Activated CD4-positive, alpha-beta T cell treated with anti-CD3 and anti-CD28 coated beads for 1 hour (primary cell): ENCODE results near the gene NFRKB.
"Not testable (repeated sequence)": the region's sequence is repeated elsewhere in the genome, so short reads cannot be mapped to it uniquely, and the experiment has no call there.

ENCODE experiments used
- DNase-seq: peaks from one replicate; pipeline ENCODE4 v3.0.0-alpha.2; 2020

Gene NFRKB

GRCh38 chr11:129888451-129888850 lies 6.9 kb downstream of the NFRKB start:
- DNase-seq, result no peak

- no peak for DNase-seq
Measured at GRCh38 chr11:129885381-129885780, 10.0 kb downstream of the NFRKB start.

GRCh38 chr11:129884581-129884980 lies 10.8 kb downstream of the NFRKB start:
- no peak for DNase-seq

GRCh38 chr11:129881570-129882170 lies 13.7 kb downstream of the NFRKB start:
- no peak for DNase-seq

- DNase-seq, result no peak
Measured at GRCh38 chr11:129880311-129880710, 15.1 kb downstream of the NFRKB start.

- DNase-seq, result no peak
Measured at GRCh38 chr11:129871914-129872313, 23.5 kb downstream of the NFRKB start.

- DNase-seq, result not testable (repeated sequence)
Measured at GRCh38 chr11:129868626-129869025, 26.8 kb downstream of the NFRKB start.

- no peak for DNase-seq
Measured at GRCh38 chr11:129866311-129866710, 29.1 kb downstream of the NFRKB start.

GRCh38 chr11:129865701-129866100 lies 29.7 kb downstream of the NFRKB start:
- DNase-seq, result no peak

- no peak for DNase-seq
Measured at GRCh38 chr11:129864811-129865210, 30.6 kb downstream of the NFRKB start.

GRCh38 chr11:129861702-129862522 lies 33.5 kb downstream of the NFRKB start:
- no peak for DNase-seq

- no peak for DNase-seq
Measured at GRCh38 chr11:129856036-129856435, 39.3 kb downstream of the NFRKB start.

GRCh38 chr11:129855086-129855485 lies 40.3 kb downstream of the NFRKB start:
- no peak for DNase-seq

GRCh38 chr11:129854232-129854805 lies 41.1 kb downstream of the NFRKB start:
- no peak for DNase-seq

- DNase-seq, result peak; percentile 44
Measured at GRCh38 chr11:129853518-129854231, 41.7 kb downstream of the NFRKB start.

- DNase-seq, result no peak
Measured at GRCh38 chr11:129852125-129852740, 43.1 kb downstream of the NFRKB start.

- no peak for DNase-seq
Measured at GRCh38 chr11:129849447-129850130, 45.8 kb downstream of the NFRKB start.

- not testable (repeated sequence) for DNase-seq
Measured at GRCh38 chr11:129847361-129847760, 48.0 kb downstream of the NFRKB start.

- DNase-seq, result no peak
Measured at GRCh38 chr11:129846508-129847335, 48.7 kb downstream of the NFRKB start.
